ENCODE data around the gene TDRD12.

Gene TDRD12, protein sequence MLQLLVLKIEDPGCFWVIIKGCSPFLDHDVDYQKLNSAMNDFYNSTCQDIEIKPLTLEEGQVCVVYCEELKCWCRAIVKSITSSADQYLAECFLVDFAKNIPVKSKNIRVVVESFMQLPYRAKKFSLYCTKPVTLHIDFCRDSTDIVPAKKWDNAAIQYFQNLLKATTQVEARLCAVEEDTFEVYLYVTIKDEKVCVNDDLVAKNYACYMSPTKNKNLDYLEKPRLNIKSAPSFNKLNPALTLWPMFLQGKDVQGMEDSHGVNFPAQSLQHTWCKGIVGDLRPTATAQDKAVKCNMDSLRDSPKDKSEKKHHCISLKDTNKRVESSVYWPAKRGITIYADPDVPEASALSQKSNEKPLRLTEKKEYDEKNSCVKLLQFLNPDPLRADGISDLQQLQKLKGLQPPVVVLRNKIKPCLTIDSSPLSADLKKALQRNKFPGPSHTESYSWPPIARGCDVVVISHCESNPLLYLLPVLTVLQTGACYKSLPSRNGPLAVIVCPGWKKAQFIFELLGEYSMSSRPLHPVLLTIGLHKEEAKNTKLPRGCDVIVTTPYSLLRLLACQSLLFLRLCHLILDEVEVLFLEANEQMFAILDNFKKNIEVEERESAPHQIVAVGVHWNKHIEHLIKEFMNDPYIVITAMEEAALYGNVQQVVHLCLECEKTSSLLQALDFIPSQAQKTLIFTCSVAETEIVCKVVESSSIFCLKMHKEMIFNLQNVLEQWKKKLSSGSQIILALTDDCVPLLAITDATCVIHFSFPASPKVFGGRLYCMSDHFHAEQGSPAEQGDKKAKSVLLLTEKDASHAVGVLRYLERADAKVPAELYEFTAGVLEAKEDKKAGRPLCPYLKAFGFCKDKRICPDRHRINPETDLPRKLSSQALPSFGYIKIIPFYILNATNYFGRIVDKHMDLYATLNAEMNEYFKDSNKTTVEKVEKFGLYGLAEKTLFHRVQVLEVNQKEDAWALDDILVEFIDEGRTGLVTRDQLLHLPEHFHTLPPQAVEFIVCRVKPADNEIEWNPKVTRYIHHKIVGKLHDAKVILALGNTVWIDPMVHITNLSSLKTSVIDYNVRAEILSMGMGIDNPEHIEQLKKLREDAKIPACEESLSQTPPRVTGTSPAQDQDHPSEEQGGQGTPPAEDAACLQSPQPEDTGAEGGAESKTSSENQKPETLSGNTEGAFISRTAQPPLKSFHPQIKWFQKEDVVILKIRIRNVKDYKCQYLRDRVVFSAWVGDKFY (N-terminal part only)

GRCh38 chr19:32719611-32720059 is at the start of gene TDRD12:
Gene TDRD12, plus strand, starts transcription at chr19:32719767. Its CDS starts 306 bp downstream, at chr19:32720073.
- no peak for TF ChIP-seq CTCF (IDR thresholded peaks at IDR 0.05; ENCODE audit: borderline replicate concordance, control extremely low read depth, extremely low read depth, insufficient read depth, missing control alignments)
- no peak for DNase-seq (ENCODE audit: low spot score)
- in situ Hi-C loops (cut with MboI; ENCODE audit: low sequenced_read_pairs, unreplicated experiment) = no loop called here

DNA sequence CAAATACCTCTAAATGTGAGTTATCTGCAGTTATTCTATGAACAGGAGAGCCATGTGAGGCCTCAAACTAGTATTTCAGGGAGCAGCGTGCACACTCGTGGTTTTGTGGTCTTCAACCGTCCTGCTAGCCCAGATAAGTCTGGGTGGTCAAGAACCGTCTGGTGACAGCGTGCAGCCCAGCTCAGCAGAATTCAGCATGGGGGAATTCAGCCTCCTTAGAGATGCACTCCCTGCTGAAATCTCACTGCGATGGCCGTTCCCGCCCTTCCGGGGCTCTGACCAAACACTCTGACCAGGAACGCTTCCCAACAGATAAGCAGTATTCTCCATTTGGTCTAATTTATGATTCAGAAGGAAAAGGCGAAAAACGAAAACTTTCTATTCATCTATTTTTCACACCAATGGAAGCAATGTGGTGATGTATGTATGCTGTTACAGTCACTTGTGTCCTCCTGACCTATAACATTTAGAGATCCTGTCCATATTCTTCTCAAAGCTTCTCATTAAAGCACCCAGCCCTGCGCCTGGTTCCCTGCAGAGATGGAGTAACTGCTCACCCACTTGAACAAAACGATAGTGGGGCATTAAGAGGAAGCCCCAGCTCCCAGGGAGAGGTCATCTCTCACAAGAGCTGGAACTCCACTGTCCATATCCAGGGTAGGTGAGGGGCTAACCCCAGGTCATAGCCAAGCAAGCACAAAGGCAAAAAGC is 47.5 kb upstream of the TDRD12 start:
- in situ Hi-C loops (cut with MboI; ENCODE audit: low sequenced_read_pairs, unreplicated experiment) = no loop called here
- no peak for TF ChIP-seq CTCF (IDR thresholded peaks at IDR 0.05; ENCODE audit: borderline replicate concordance, control extremely low read depth, extremely low read depth, insufficient read depth, missing control alignments)
- no peak for DNase-seq (ENCODE audit: low spot score)

DNA sequence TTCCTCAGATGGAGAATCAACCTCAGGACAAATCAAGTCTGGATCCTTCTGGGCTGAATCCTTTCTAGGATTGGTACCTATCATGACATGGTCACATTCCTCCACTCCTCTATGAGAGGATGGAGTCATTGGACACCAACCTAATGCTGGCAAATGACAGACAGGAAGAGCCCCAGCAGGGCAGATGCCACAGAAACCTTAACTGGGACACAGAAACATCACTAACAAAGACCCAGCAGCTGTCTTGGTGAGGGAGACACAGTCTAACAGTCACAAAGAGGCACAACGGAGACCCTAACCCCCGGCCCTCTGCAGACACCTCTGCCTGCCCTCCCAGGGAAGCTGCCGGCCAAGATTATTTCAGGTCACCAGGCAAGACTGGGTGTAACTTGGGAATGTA is 46.7 kb upstream of the TDRD12 start:
- no peak for DNase-seq (ENCODE audit: low spot score)
- TF ChIP-seq CTCF (IDR thresholded peaks at IDR 0.05; ENCODE audit: borderline replicate concordance, control extremely low read depth, extremely low read depth, insufficient read depth, missing control alignments) = no peak
- in situ Hi-C loops (cut with MboI; ENCODE audit: low sequenced_read_pairs, unreplicated experiment) = no loop called here

DNA sequence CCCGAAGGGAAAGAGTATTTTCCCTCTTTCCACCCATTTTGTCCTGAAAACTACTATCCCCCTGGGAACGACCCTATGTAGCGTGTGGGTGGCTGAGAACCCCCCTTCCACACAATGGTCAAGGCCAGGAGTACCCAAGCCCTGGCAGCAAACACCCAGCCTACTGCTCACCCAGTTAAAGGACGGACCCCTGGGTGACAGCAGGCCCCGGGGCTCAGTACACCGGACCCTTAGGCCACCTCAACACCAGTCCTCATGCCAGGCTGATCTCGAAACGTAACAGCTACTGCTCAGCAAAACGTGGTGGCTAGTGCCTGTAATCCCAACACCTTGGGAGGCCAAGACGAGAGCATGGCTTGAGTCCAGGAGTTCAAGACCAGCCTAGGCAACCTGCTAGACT is 46.0 kb upstream of the TDRD12 start:
- in situ Hi-C loops (cut with MboI; ENCODE audit: low sequenced_read_pairs, unreplicated experiment) = no loop called here
- no peak for DNase-seq (ENCODE audit: low spot score)
- no peak for TF ChIP-seq CTCF (IDR thresholded peaks at IDR 0.05; ENCODE audit: borderline replicate concordance, control extremely low read depth, extremely low read depth, insufficient read depth, missing control alignments)

- TF ChIP-seq CTCF (IDR thresholded peaks at IDR 0.05; ENCODE audit: borderline replicate concordance, control extremely low read depth, extremely low read depth, insufficient read depth, missing control alignments) = no peak
- DNase-seq (ENCODE audit: low spot score) = no peak
- in situ Hi-C loops (cut with MboI; ENCODE audit: low sequenced_read_pairs, unreplicated experiment) = no loop called here
These were observed 45.2 kb upstream of the TDRD12 start for GRCh38 chr19:32674153-32674930.
